HG03457 (cell line): ENCODE results near the gene PPP3R2.

Source experiments
- ATAC-seq: cut with Tn5 transposase; IDR thresholded peaks from one replicate; pipeline ENCODE4 v1.9.1; 2021; ENCODE audit warnings: moderate number of reproducible peaks; ENCODE audit not compliant: unreplicated experiment

The PPP3R2 gene

GRCh38 chr9:101594796-101595195, at the start of gene PPP3R2:
Gene PPP3R2, minus strand, starts transcription at chr9:101594969. Its CDS starts 48 bp downstream, at chr9:101594921.
- ATAC-seq = no peak

GRCh38 chr9:101639785-101640665, 45.3 kb upstream of the PPP3R2 start:
- no peak for ATAC-seq

GRCh38 chr9:101639311-101639710, 44.5 kb upstream of the PPP3R2 start:
- ATAC-seq = no peak

- no peak for ATAC-seq
These were observed 41.5 kb upstream of the PPP3R2 start for GRCh38 chr9:101636247-101636646.

- ATAC-seq = no peak
These were observed 40.7 kb upstream of the PPP3R2 start for GRCh38 chr9:101635473-101635872.

GRCh38 chr9:101634741-101635409, 40.1 kb upstream of the PPP3R2 start:
- no peak for ATAC-seq

- ATAC-seq = no peak
These were observed 37.8 kb upstream of the PPP3R2 start for GRCh38 chr9:101632611-101633010.

- ATAC-seq = no peak
These were observed 37.1 kb upstream of the PPP3R2 start for GRCh38 chr9:101631892-101632291.

- ATAC-seq = no peak
These were observed 34.9 kb upstream of the PPP3R2 start for GRCh38 chr9:101629636-101630035.

GRCh38 chr9:101628173-101628572, 33.4 kb upstream of the PPP3R2 start:
- no peak for ATAC-seq

- ATAC-seq = peak; percentile 80
These were observed 31.5 kb upstream of the PPP3R2 start for GRCh38 chr9:101626295-101626694.

- ATAC-seq = no peak
These were observed 31.1 kb upstream of the PPP3R2 start for GRCh38 chr9:101625876-101626275.

GRCh38 chr9:101620452-101620851, 25.7 kb upstream of the PPP3R2 start:
- no peak for ATAC-seq

GRCh38 chr9:101618698-101619097, 23.9 kb upstream of the PPP3R2 start:
- ATAC-seq = peak; percentile 63

- no peak for ATAC-seq
These were observed 10.8 kb upstream of the PPP3R2 start for GRCh38 chr9:101605547-101605946.

- ATAC-seq = no peak
These were observed 9.5 kb upstream of the PPP3R2 start for GRCh38 chr9:101604296-101604695.

GRCh38 chr9:101601904-101602765, 7.4 kb upstream of the PPP3R2 start:
- ATAC-seq = no peak

GRCh38 chr9:101593345-101593744, 1.4 kb downstream of the PPP3R2 start:
- ATAC-seq = no peak

GRCh38 chr9:101592788-101593187, 2.0 kb downstream of the PPP3R2 start:
- ATAC-seq = no peak

GRCh38 chr9:101591787-101592446, 2.9 kb downstream of the PPP3R2 start:
- no peak for ATAC-seq

- ATAC-seq = no peak
These were observed 3.9 kb downstream of the PPP3R2 start for GRCh38 chr9:101590901-101591300.
